ENCODE measurements around the gene TCEAL4. TPM values are rescaled to one million over a fixed set of nuclear protein-coding genes. Genes with fewer than 3 reads are reported as not detected.

The TCEAL4 gene
- total RNA-seq, 1 donor from 2014 or later = 92.3 TPM

GRCh38 chrX:103539695-103540094 is 45.6 kb upstream of the TCEAL4 start:
- no peak for DNase-seq
- no peaks in the 10 kb centered on the region for H3K4me1 ChIP-seq
- peak overlapping the region; percentile 51 for H3K27ac ChIP-seq
- no peaks in the 10 kb centered on the region for H3K27me3 ChIP-seq
- no peak for ATAC-seq
- intact Hi-C loops (cut with DNase I) = loop anchor here (10.0 kb wide), 1 partner anchor 275 kb away; no protein-coding TSS in a partner anchor
- no peaks in the 10 kb centered on the region for H3K36me3 ChIP-seq
- no peaks in the 10 kb centered on the region for H3K9me3 ChIP-seq
- no peak for TF ChIP-seq CTCF (IDR thresholded peaks at IDR 0.05)
- no peak overlapping the region for H3K4me3 ChIP-seq

- intact Hi-C loops (cut with DNase I) = no loop called here
- peak overlapping the region; percentile 51 for H3K27ac ChIP-seq
- ATAC-seq = no peak
- no peak for TF ChIP-seq CTCF (IDR thresholded peaks at IDR 0.05)
- H3K4me1 ChIP-seq = no peaks in the 10 kb centered on the region
- H3K36me3 ChIP-seq = no peaks in the 10 kb centered on the region
- H3K9me3 ChIP-seq = no peaks in the 10 kb centered on the region
- H3K4me3 ChIP-seq = no peak overlapping the region
- no peaks in the 10 kb centered on the region for H3K27me3 ChIP-seq
- no peak for DNase-seq
Measured at GRCh38 chrX:103540145-103540544, 45.2 kb upstream of the TCEAL4 start.

GRCh38 chrX:103549916-103550315 is 35.4 kb upstream of the TCEAL4 start:
- no peak overlapping the region for H3K27ac ChIP-seq
- intact Hi-C loops (cut with DNase I) = no loop called here

GRCh38 chrX:103550415-103551051 is 34.8 kb upstream of the TCEAL4 start:
- H3K4me1 ChIP-seq = no peaks in the 10 kb centered on the region
- no peak overlapping the region for H3K27ac ChIP-seq
- DNase-seq (no peak), ATAC-seq (no peak)
- TF ChIP-seq CTCF (IDR thresholded peaks at IDR 0.05) = no peak
- H3K27me3 ChIP-seq = no peaks in the 10 kb centered on the region
- H3K9me3 ChIP-seq = no peaks in the 10 kb centered on the region
- intact Hi-C loops (cut with DNase I) = no loop called here
- no peak overlapping the region for H3K4me3 ChIP-seq
- H3K36me3 ChIP-seq = no peaks in the 10 kb centered on the region

More at GRCh38 chrX:103549916-103550315, 35.4 kb upstream of the TCEAL4 start:
- TF ChIP-seq CTCF (IDR thresholded peaks at IDR 0.05) = no peak
- no peaks in the 10 kb centered on the region for H3K36me3 ChIP-seq
- DNase-seq (no peak), ATAC-seq (no peak)
- H3K4me3 ChIP-seq = no peak overlapping the region
- no peaks in the 10 kb centered on the region for H3K9me3 ChIP-seq
- no peaks in the 10 kb centered on the region for H3K27me3 ChIP-seq
- H3K4me1 ChIP-seq = no peaks in the 10 kb centered on the region

- Histone ChIP-seq H3K27ac (no peak overlapping the region), H3K9me3 (no peaks in the 10 kb centered on the region), H3K4me3 (no peak overlapping the region), H3K4me1 (no peaks in the 10 kb centered on the region), H3K36me3 (no peaks in the 10 kb centered on the region), H3K27me3 (no peaks in the 10 kb centered on the region)
- TF ChIP-seq CTCF (IDR thresholded peaks at IDR 0.05) = no peak
- intact Hi-C loops (cut with DNase I) = no loop called here
- ATAC-seq (no peak), DNase-seq (no peak)
Measured at GRCh38 chrX:103552236-103552635, 33.1 kb upstream of the TCEAL4 start.
